SK-N-SH (cell line): Measurements from ENCODE around the gene LSM7.

Experiments used
- FOXJ3 ChIP-seq: sonication (generic); formaldehyde crosslinking; IDR thresholded peaks from 2 replicates; pipeline ENCODE4 v1.5.1; 2020; ENCODE audit warnings: mild to moderate bottlenecking, missing genetic modification reagents
- FOXM1 ChIP-seq: IDR thresholded peaks from 2 replicates; pipeline ENCODE4 v1.4.0; 2012; ENCODE audit warnings: low read depth, mild to moderate bottlenecking

GRCh38 chr19:2359992-2360685 is 31.8 kb upstream of the LSM7 start, which contains the start of gene TMPRSS9:
- TF ChIP-seq FOXJ3 (CRISPR knock-in tag) = no peak
- TF ChIP-seq FOXM1 = no peak
